MCF 10A (cell line): ENCODE data around the gene AP4M1. TPM values are rescaled to one million over a fixed set of nuclear protein-coding genes. Genes with fewer than 3 reads are reported as not detected.

Experiments used
- BruUV-seq: library from RNA; stranded (reverse); fragments of 400-500 nt; replicated peaks from 2 replicates; lab custom pipeline; 2021; lab: Mats Ljungman, UMichigan
- CTCF ChIA-PET: fragments of 300-600 bp; sonication (Branson Sonifier 250); formaldehyde crosslinking; extraction: SDS; loops from one replicate; lab custom pipeline; 2021; ENCODE audit warnings: antibody characterized with exemption, inconsistent platforms; lab: Yijun Ruan, JAX
- POLR2A ChIA-PET: fragments of 300-600, 350-650 bp; sonication (Branson Sonifier 250); formaldehyde crosslinking; extraction: SDS; loops from one replicate; lab custom pipeline; 2020; ENCODE audit warnings: antibody characterized with exemption, inconsistent platforms; lab: Yijun Ruan, JAX
- DNase-seq: peaks from one replicate; pipeline ENCODE4 v3.0.0-alpha.2; 2018; ENCODE audit not compliant: unreplicated experiment
- H3K27ac Mint-ChIP-seq: one replicate; pipeline ENCODE4 v1.8.0; 2022; ENCODE audit warnings: mild to moderate bottlenecking, low read depth, mixed read lengths; ENCODE audit not compliant: unreplicated experiment
- H3K27me3 Mint-ChIP-seq: one replicate; pipeline ENCODE4 v1.8.0; 2022; ENCODE audit warnings: mixed read lengths; ENCODE audit not compliant: insufficient read depth, unreplicated experiment
- H3K36me3 Mint-ChIP-seq: one replicate; pipeline ENCODE4 v1.8.0; 2022; ENCODE audit warnings: mild to moderate bottlenecking, moderate library complexity, mixed read lengths; ENCODE audit not compliant: insufficient read depth, unreplicated experiment
- H3K4me1 Mint-ChIP-seq: one replicate; pipeline ENCODE4 v1.8.0; 2022; ENCODE audit warnings: mixed read lengths; ENCODE audit not compliant: insufficient read depth, unreplicated experiment
- H3K4me3 Mint-ChIP-seq: one replicate; pipeline ENCODE4 v1.8.0; 2022; ENCODE audit warnings: mild to moderate bottlenecking, moderate library complexity, mixed read lengths; ENCODE audit not compliant: unreplicated experiment
- H3K9me3 Mint-ChIP-seq: one replicate; pipeline ENCODE4 v1.8.0; 2022; ENCODE audit warnings: mixed read lengths; ENCODE audit not compliant: unreplicated experiment
- CTCF ChIP-seq: fragments of 200-600 bp; IDR thresholded peaks from one replicate; pipeline ENCODE4 v1.8.0; 2022; ENCODE audit warnings: antibody characterized with exemption, mild to moderate bottlenecking; ENCODE audit not compliant: unreplicated experiment
- intact Hi-C: fragments of 100-400 bp; cut with micrococcal nuclease; formaldehyde crosslinking; loops from 2 replicates; pipeline ENCODE4 v1.14.1; 2022
- total RNA-seq: library from RNA; stranded (reverse); gene quantifications from 2 replicates; pipeline ENCODE4 v1.2.3, GENCODE V29; 2022

AP4M1 gene
- total RNA-seq, 1 experiment from 2014 or later = 13.5 TPM

- CTCF ChIA-PET = no interaction called here
- H3K36me3 Mint-ChIP-seq = peaks cover 66% of the 10 kb centered on the region
Measured at GRCh38 chr7:100065452-100066186, 35.8 kb upstream of the AP4M1 start.

DNA sequence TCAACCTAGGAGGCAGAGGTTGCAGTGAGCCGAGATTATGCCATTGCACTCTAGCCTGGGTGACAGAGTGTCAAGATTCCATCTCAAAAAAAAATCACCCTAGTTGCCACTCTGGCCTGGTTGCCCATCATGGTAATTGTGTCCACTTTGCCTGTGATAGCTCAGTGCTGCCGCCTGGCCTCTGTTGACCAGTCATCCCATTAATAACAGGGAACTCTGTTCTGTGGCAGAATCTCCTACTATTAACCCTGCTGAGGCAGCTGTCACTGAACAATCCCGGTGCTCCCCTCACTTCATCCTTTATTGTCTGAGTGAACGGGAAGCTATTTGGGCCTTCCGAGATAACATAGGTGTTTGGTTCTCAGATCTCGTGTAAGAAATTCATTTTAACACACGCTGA, 34.5 kb upstream of the AP4M1 start:
- BruUV-seq = no TSS peak
- ChIA-PET POLR2A (interaction anchor here (0.6 to 1.7 kb wide), 4 partner anchors 10 to 71 kb away, joined by 3 to 10 read pairs (median 4); partner anchors contain the start of genes ZNF3 and ZSCAN21), CTCF (interaction anchor here (0.7 to 1.1 kb wide), 3 partner anchors 13 to 340 kb away, joined by 3 read pairs; no protein-coding TSS in a partner anchor)
- Mint-ChIP-seq H3K36me3 (peaks cover 67% of the 10 kb centered on the region), H3K9me3 (peaks cover 8% of the 10 kb centered on the region), H3K27ac (no peak overlapping the region), H3K4me3 (no peak overlapping the region), H3K27me3 (no peaks in the 10 kb centered on the region), H3K4me1 (no peaks in the 10 kb centered on the region)
- DNase-seq = no peak
- TF ChIP-seq CTCF = no peak
- intact Hi-C loops = no loop called here

More at GRCh38 chr7:100065452-100066186, 35.8 kb upstream of the AP4M1 start:
- H3K9me3 Mint-ChIP-seq = no peaks in the 10 kb centered on the region
- TSS peak; percentile 7 for BruUV-seq
- H3K4me3 Mint-ChIP-seq = no peak overlapping the region
- POLR2A ChIA-PET = interaction anchor here (0.7 to 1.6 kb wide), 2 partner anchors 9 to 36 kb away, joined by 3 to 4 read pairs; no protein-coding TSS in a partner anchor
- no peak overlapping the region for H3K27ac Mint-ChIP-seq
- no peak for DNase-seq
- TF ChIP-seq CTCF = no peak
- H3K27me3 Mint-ChIP-seq = no peaks in the 10 kb centered on the region
- intact Hi-C loops = no loop called here
- no peaks in the 10 kb centered on the region for H3K4me1 Mint-ChIP-seq

DNA sequence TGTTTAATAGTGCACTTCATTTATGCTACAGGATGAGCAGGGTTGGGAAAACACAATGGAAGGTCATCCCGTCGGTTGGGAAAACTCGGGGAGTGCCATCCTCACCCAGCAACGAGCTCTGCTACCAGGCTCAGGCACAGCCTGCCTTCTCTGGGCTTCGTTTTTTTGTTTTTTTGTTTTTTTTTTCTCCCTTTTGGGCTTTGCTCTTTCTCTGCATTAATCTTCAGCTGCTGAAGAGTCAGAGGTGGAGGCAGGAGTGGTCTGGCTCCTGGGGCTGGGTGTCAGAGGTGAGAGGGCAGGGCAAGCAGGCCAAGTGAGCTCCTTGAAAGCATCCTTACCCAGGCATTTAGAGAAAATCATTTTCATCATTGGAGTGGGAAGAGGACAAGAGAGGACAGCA, 31.5 kb upstream of the AP4M1 start:
- Mint-ChIP-seq H3K4me3 (no peak overlapping the region), H3K36me3 (peaks cover 73% of the 10 kb centered on the region), H3K27me3 (no peaks in the 10 kb centered on the region), H3K4me1 (no peaks in the 10 kb centered on the region), H3K9me3 (peaks cover 16% of the 10 kb centered on the region), H3K27ac (no peak overlapping the region)
- no TSS peak for BruUV-seq
- ChIA-PET POLR2A (interaction anchor here (0.7 to 2.1 kb wide), 4 partner anchors 11 to 151 kb away, joined by 3 to 12 read pairs (median 4); partner anchors contain the start of genes TRIM4 and ZNF3), CTCF (interaction anchor here (1.0 to 1.4 kb wide), 2 partner anchors 11 to 62 kb away, joined by 3 read pairs; no protein-coding TSS in a partner anchor)
- TF ChIP-seq CTCF = no peak
- DNase-seq = no peak
- intact Hi-C loops = no loop called here

GRCh38 chr7:100071018-100071723, 30.3 kb upstream of the AP4M1 start:
- DNase-seq = no peak
- no TSS peak for BruUV-seq
- CTCF ChIA-PET = interaction anchor here (0.6 to 1.9 kb wide), 8 partner anchors 9 to 820 kb away, joined by 3 to 6 read pairs (median 3); no protein-coding TSS in a partner anchor
- Mint-ChIP-seq H3K27me3 (no peaks in the 10 kb centered on the region), H3K9me3 (peaks cover 16% of the 10 kb centered on the region), H3K4me3 (no peak overlapping the region), H3K4me1 (no peaks in the 10 kb centered on the region), H3K27ac (no peak overlapping the region), H3K36me3 (peaks cover 81% of the 10 kb centered on the region)
- no peak for TF ChIP-seq CTCF
- POLR2A ChIA-PET = interaction anchor here (0.6 to 2.1 kb wide), 9 partner anchors 8 to 319 kb away, joined by 3 to 12 read pairs (median 3); partner anchors contain the start of genes TRIM4, ZKSCAN1, ZNF3 and ZSCAN21
- intact Hi-C loops = no loop called here
